AG08396 (cell line): Measurements from ENCODE around the gene IGF2.
A peak's percentile ranks its signal among the peaks of the same experiment; 100 is the strongest.

Experiments
- DNase-seq: peaks from one replicate; pipeline ENCODE4 v3.0.0; 2012; ENCODE audit warnings: low spot score, mixed read lengths

IGF2 gene

GRCh38 chr11:2122907-2123627, 16.1 kb downstream of the IGF2 start:
- no peak for DNase-seq

- DNase-seq: peak; percentile 88
Observed at GRCh38 chr11:2122222-2122906, 16.8 kb downstream of the IGF2 start.

GRCh38 chr11:2121227-2122130, 17.7 kb downstream of the IGF2 start:
- no peak for DNase-seq

GRCh38 chr11:2120359-2121100, 18.7 kb downstream of the IGF2 start:
- DNase-seq: peak; percentile 65

- no peak for DNase-seq
Observed at GRCh38 chr11:2118677-2119076, 20.5 kb downstream of the IGF2 start.

GRCh38 chr11:2116680-2117079, 22.5 kb downstream of the IGF2 start:
- DNase-seq: no peak

GRCh38 chr11:2115308-2115707, 23.9 kb downstream of the IGF2 start:
- no peak for DNase-seq

GRCh38 chr11:2114430-2115241, 24.6 kb downstream of the IGF2 start:
- no peak for DNase-seq

GRCh38 chr11:2113776-2114175, 25.4 kb downstream of the IGF2 start:
- no peak for DNase-seq

GRCh38 chr11:2110521-2110920, 28.7 kb downstream of the IGF2 start:
- DNase-seq: no peak

GRCh38 chr11:2109541-2110019, 29.6 kb downstream of the IGF2 start:
- DNase-seq: no peak

- no peak for DNase-seq
Observed at GRCh38 chr11:2108675-2109491, 30.3 kb downstream of the IGF2 start.

GRCh38 chr11:2107941-2108630, 31.1 kb downstream of the IGF2 start:
- DNase-seq: no peak

- DNase-seq: no peak
Observed at GRCh38 chr11:2107521-2107920, 31.7 kb downstream of the IGF2 start.

GRCh38 chr11:2106583-2107209, 32.5 kb downstream of the IGF2 start:
- no peak for DNase-seq

GRCh38 chr11:2105511-2105910, 33.7 kb downstream of the IGF2 start:
- no peak for DNase-seq

- DNase-seq: no peak
Observed at GRCh38 chr11:2104524-2105440, 34.4 kb downstream of the IGF2 start.
